HG03025 (cell line): ENCODE results near the gene FRMD4B.

ENCODE experiments used
- ATAC-seq: cut with Tn5 transposase; IDR thresholded peaks from one replicate; pipeline ENCODE4 v1.9.1; 2021; ENCODE audit warnings: mild to moderate bottlenecking, moderate library complexity; ENCODE audit not compliant: unreplicated experiment, low FRiP score

The FRMD4B gene

GRCh38 chr3:69406163-69406562 is 20.3 kb upstream of the FRMD4B start:
- no peak for ATAC-seq

- ATAC-seq: no peak
These were observed 19.2 kb upstream of the FRMD4B start for GRCh38 chr3:69405067-69405466.

- ATAC-seq: no peak
These were observed 17.6 kb upstream of the FRMD4B start for GRCh38 chr3:69403454-69403853.

GRCh38 chr3:69400683-69401082 is 14.8 kb upstream of the FRMD4B start:
- ATAC-seq: no peak

GRCh38 chr3:69392850-69393249 is 7.0 kb upstream of the FRMD4B start:
- no peak for ATAC-seq

GRCh38 chr3:69392415-69392814 is 6.5 kb upstream of the FRMD4B start:
- ATAC-seq: no peak

- ATAC-seq: no peak
These were observed 5.7 kb upstream of the FRMD4B start for GRCh38 chr3:69391554-69391953.

- ATAC-seq: no peak
These were observed 4.9 kb upstream of the FRMD4B start for GRCh38 chr3:69390771-69391170.

- ATAC-seq: no peak
These were observed 3.8 kb upstream of the FRMD4B start for GRCh38 chr3:69389520-69390248.

- ATAC-seq: no peak
These were observed 2.4 kb upstream of the FRMD4B start for GRCh38 chr3:69388241-69388640.

- no peak for ATAC-seq
These were observed 883 bp upstream of the FRMD4B start for GRCh38 chr3:69386556-69387385.

GRCh38 chr3:69385123-69385722 is 665 bp downstream of the FRMD4B start:
- ATAC-seq: no peak

- no peak for ATAC-seq
These were observed 1.6 kb downstream of the FRMD4B start for GRCh38 chr3:69384326-69384725.

GRCh38 chr3:69379661-69380060 is 6.2 kb downstream of the FRMD4B start:
- ATAC-seq: no peak

- ATAC-seq: no peak
These were observed 7.6 kb downstream of the FRMD4B start for GRCh38 chr3:69378112-69378802.

- ATAC-seq: no peak
These were observed 8.6 kb downstream of the FRMD4B start for GRCh38 chr3:69377262-69377661.

GRCh38 chr3:69376731-69377130 is 9.2 kb downstream of the FRMD4B start:
- ATAC-seq: no peak

GRCh38 chr3:69371816-69372215 is 14.1 kb downstream of the FRMD4B start:
- ATAC-seq: no peak

GRCh38 chr3:69370901-69371301 is 15.0 kb downstream of the FRMD4B start:
- no peak for ATAC-seq

GRCh38 chr3:69370156-69370883 is 15.6 kb downstream of the FRMD4B start:
- no peak for ATAC-seq
